Esophagus muscularis mucosa (tissue), 4 donors: ENCODE measurements around the gene ANKRD13B. TPM values are rescaled to one million over a fixed set of nuclear protein-coding genes. Genes with fewer than 3 reads are reported as not detected.

Experiments
- DNase-seq: peaks from one replicate; pipeline ENCODE4 v3.0.0-alpha.2; 2017; ENCODE audit errors: extremely low spot score
- H3K27ac ChIP-seq, 4 donors: fragments of 200-600 bp; sonication (generic); replicated peaks in 1 of 4; 1 replicate in 3 of 4; 2 replicates in 1 of 4; pipeline ENCODE4 v1.5.1; 2016 to 2019; ENCODE audit warnings: mild to moderate bottlenecking in 1 of 4
- H3K27me3 ChIP-seq, 4 donors: fragments of 200-600 bp; sonication (generic); one replicate each; pipeline versions ENCODE4 v1.5.1 to v1.6.0; 2016 to 2019
- H3K36me3 ChIP-seq, 4 donors: fragments of 200-600 bp; sonication (generic); one replicate each; pipeline ENCODE4 v1.5.1; 2016 to 2019
- H3K4me1 ChIP-seq, 4 donors: fragments of 200-600 bp; sonication (generic); one replicate each; pipeline ENCODE4 v1.5.1; 2016 to 2019
- H3K4me3 ChIP-seq, 4 donors: fragments of 200-600 bp; sonication (generic); 1 replicate in 2 of 4; 2 replicates in 2 of 4; pipeline ENCODE4 v1.5.1; 2016 to 2019; ENCODE audit warnings: mild to moderate bottlenecking in 4 of 4, moderate library complexity in 1 of 4
- H3K9me3 ChIP-seq, 4 donors: fragments of 200-600 bp; sonication (generic); 1 replicate in 3 of 4; 2 replicates in 1 of 4; pipeline ENCODE4 v1.5.1; 2016 to 2019
- EP300 ChIP-seq: sonication (generic); formaldehyde crosslinking; IDR thresholded peaks from one replicate; pipeline ENCODE4 v1.6.1; 2017; ENCODE audit warnings: antibody characterized with exemption
- POLR2A ChIP-seq: fragments of 450-650 bp; IDR thresholded peaks from one replicate; pipeline ENCODE4 v1.6.1; 2017; ENCODE audit warnings: antibody characterized with exemption, moderate library complexity, mild to moderate bottlenecking, low read depth
- POLR2AphosphoS5 ChIP-seq, 2 donors: sonication (generic); formaldehyde crosslinking; IDR thresholded peaks; one replicate each; pipeline ENCODE4 v1.6.1; 2017; ENCODE audit warnings: antibody characterized with exemption in 2 of 2
- WGBS: methylation state at CpG from one replicate; pipeline ENCODE4 v1.1.5; 2018; 5-methylcytosine and 5-hydroxymethylcytosine counted together
- intact Hi-C: fragments of 100-400 bp; cut with DNase I; formaldehyde crosslinking; loops from one replicate; pipeline ENCODE4 v1.15.1; 2023
- total RNA-seq, 4 donors: library from RNA; depleted of rRNA; stranded (reverse); fragments of >200 nt; gene quantifications; one replicate each; pipeline versions ENCODE4 v1.1.0 to v1.2.1, GENCODE V29; 2016
- TF ChIP-seq, protein P1 (sequence below), 3 experiments: fragments of 200-600 bp in 2 of 3; fragments of 450-650 bp in 1 of 3; sonication (generic) in 2 of 3; IDR thresholded peaks; one replicate each; pipeline ENCODE4 v1.5.1; 2017 to 2019; ENCODE audit warnings: antibody characterized with exemption in 3 of 3, mild to moderate bottlenecking in 2 of 3, moderate library complexity in 1 of 3

The ANKRD13B gene
- total RNA-seq, 4 donors from 2014 or later = 8.0 to 16.1 (median 13.4) TPM

DNA sequence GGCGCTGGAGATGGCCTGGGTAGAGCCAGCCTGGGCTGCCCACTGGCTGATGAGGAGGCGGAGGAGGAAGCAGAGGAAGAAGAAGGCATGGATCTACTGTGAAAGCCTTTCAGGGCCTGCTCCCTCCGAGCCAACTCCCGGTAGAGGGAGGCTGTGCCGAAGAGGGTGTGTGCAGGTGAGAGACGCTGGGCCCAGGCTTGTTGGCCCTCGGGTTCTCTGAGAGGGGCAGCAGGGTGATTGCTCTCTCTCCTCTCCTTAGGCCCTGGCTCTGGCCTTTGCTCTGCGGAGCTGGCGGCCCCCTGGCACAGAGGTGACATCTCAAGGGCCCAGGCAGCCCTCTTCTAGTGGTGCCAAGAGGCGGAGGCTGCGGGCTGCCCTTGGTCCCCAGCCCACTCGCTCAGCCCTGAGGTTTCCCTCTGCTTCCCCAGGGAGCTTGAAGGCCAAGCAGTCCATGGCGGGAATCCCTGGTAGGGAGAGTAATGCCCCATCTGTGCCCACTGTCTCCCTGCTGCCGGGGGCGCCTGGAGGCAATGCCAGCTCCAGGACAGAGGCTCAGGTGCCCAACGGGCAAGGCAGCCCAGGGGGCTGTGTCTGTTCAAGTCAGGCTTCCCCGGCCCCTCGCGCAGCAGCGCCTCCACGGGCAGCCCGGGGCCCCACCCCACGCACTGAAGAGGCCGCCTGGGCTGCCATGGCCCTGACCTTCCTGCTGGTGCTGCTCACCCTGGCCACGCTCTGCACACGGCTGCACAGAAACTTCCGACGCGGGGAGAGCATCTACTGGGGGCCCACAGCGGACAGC is 20.9 kb upstream of the ANKRD13B start:
- Histone ChIP-seq H3K9me3 (no peaks in the 10 kb centered on the region), H3K4me1 (peaks cover 26 to 56% (median 47%) of the 10 kb centered on the region in 4 donors), H3K27ac (peak overlapping the region; percentile 57 to 66 (median 63)), H3K27me3 (no peaks in the 10 kb centered on the region), H3K4me3 (peak overlapping the region; percentile 48 to 59 (median 50)), H3K36me3 (peaks cover 31 to 54% (median 36%) of the 10 kb centered on the region in 4 donors)
- no peak for DNase-seq
- intact Hi-C loops = no loop called here
- TF ChIP-seq, protein P1, sequence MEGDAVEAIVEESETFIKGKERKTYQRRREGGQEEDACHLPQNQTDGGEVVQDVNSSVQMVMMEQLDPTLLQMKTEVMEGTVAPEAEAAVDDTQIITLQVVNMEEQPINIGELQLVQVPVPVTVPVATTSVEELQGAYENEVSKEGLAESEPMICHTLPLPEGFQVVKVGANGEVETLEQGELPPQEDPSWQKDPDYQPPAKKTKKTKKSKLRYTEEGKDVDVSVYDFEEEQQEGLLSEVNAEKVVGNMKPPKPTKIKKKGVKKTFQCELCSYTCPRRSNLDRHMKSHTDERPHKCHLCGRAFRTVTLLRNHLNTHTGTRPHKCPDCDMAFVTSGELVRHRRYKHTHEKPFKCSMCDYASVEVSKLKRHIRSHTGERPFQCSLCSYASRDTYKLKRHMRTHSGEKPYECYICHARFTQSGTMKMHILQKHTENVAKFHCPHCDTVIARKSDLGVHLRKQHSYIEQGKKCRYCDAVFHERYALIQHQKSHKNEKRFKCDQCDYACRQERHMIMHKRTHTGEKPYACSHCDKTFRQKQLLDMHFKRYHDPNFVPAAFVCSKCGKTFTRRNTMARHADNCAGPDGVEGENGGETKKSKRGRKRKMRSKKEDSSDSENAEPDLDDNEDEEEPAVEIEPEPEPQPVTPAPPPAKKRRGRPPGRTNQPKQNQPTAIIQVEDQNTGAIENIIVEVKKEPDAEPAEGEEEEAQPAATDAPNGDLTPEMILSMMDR (IDR thresholded peaks at IDR 0.05) = no peak
- TF ChIP-seq EP300 (no peak), POLR2AphosphoS5 (IDR thresholded peaks at IDR 0.05) (no peak), POLR2A (no peak)
- 84% methylated on average over 7 of the region's 30 CpGs for WGBS

DNA sequence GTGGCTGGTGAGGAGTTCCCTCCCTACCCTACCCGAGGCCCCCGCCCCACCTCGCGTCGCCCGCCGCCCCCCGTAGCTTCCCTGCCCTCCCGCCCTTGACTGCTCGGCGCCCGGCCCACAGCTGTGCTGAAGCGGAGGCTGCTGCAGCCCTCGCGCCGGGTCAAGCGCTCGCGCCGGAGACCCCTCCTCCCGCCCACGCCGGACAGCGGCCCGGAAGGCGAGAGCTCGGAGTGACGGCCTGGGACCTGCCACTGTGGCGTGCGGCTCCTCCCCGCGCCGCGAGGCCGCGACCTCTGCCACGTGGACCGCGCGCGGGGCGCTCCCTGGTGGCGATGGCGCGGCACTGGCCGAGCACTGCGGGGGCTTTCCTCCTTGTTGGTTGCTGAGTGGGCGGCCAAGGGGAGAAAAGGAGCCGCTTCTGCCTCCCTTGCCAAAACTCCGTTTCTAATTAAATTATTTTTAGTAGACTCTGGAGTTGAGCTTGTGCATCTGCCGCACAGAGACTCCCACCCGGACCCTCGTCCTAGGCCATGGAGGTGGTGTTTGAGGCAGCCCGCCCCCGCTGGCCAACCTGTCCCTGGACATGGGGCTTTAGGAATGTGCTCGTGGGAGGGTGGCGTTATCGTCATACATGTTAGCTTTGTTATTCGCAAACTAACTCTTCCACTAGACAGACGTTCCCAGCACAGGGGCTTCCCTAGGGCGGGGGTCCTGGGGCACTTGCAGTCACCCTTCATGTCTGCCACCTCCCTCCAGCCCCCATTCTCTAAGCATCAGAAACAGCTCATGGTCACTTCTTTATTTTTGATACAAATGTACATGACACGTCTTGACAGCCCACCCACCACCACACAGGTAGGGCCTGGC is 20.0 kb upstream of the ANKRD13B start:
- WGBS = 20% methylated on average over 34 of the region's 62 CpGs
- peaks cover 30 to 57% (median 53%) of the 10 kb centered on the region in 4 donors for H3K4me1 ChIP-seq
- TF ChIP-seq POLR2AphosphoS5 (IDR thresholded peaks at IDR 0.05) (peak; percentile 23 to 38), EP300 (no peak), POLR2A (no peak)
- TF ChIP-seq, protein P1 (IDR thresholded peaks at IDR 0.05) = peak; percentile 80 to 90 (median 84)
- no peaks in the 10 kb centered on the region for H3K9me3 ChIP-seq
- peaks cover 35 to 63% (median 45%) of the 10 kb centered on the region in 4 donors for H3K36me3 ChIP-seq
- no peak for DNase-seq
- intact Hi-C loops = no loop called here
- peak overlapping the region; percentile 48 to 59 (median 50) for H3K4me3 ChIP-seq
- H3K27me3 ChIP-seq = no peaks in the 10 kb centered on the region
- peak overlapping the region; percentile 57 to 66 (median 63) for H3K27ac ChIP-seq

DNA sequence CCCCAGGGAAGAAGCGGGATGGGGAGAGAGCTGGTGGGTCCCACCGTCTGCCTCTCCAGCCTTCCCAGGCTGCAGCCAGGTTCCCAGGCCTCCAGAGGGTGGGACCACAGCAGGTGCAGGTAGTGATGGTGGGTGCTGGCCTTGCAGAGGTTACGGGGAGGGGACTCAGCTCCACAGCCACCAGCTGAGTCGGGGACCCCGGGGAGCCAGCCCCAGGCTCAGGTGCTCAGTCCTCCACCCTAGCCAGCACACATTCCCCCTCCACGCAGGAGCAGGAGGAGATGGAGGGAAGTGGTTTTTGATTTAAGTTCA is 19.4 kb upstream of the ANKRD13B start:
- Histone ChIP-seq H3K4me3 (no peak overlapping the region), H3K27me3 (no peaks in the 10 kb centered on the region), H3K9me3 (no peaks in the 10 kb centered on the region), H3K36me3 (peaks cover 35 to 69% (median 50%) of the 10 kb centered on the region in 4 donors), H3K4me1 (peaks cover 32 to 63% (median 58%) of the 10 kb centered on the region in 4 donors), H3K27ac (no peak overlapping the region)
- TF ChIP-seq POLR2AphosphoS5 (IDR thresholded peaks at IDR 0.05) (no peak), POLR2A (no peak), EP300 (no peak)
- TF ChIP-seq, protein P1 (IDR thresholded peaks at IDR 0.05) = no peak
- intact Hi-C loops = no loop called here
- no peak for DNase-seq
- 82% methylated on average over 4 of the region's 6 CpGs for WGBS

DNA sequence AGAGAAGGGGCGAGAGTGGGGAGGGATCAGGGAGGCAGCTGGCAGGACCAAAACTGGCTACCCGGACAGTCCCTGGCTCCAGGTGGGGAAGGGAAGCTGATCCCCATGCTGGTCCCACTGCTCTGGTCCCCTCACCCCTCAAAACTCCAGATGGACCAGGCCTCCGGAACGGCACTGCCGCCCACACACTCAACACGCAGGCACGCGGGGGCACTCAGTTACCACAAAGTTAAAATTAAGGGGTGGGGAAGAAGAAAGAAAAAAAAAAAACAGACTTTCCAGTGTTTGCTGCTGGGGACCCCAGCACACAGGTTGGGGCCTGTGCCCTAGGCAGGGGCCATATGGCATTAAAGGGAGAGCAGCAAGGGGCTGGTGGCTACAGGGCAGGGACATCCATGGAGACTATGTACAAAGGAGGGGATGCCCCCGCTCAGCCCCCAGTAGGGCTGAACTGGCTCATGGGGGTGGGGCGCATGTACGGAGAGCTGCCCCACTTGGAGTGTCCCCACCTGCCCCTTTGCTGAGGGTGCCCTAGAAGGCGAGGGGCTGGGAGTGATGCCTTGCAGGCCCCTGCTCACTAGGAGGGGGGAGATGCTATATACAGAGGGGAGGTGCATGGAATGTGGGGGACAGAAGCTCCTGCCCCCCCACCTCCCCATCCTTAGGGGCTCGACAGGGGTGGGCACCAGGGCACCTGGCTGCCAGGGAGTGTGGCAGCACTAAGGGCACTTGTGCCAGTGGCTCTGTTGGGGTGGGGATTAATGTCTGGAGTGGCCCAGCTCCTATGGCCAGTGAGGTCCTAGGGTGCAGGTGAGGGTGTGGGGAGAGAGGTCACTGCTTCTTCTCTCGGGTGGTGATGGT is 18.8 kb upstream of the ANKRD13B start:
- no peak overlapping the region for H3K27ac ChIP-seq
- WGBS = 90% methylated on average over 14 of the region's 14 CpGs
- peaks cover 29 to 59% (median 55%) of the 10 kb centered on the region in 4 donors for H3K4me1 ChIP-seq
- intact Hi-C loops = no loop called here
- H3K27me3 ChIP-seq = no peaks in the 10 kb centered on the region
- DNase-seq = no peak
- H3K36me3 ChIP-seq = peaks cover 35 to 74% (median 56%) of the 10 kb centered on the region in 4 donors
- no peaks in the 10 kb centered on the region for H3K9me3 ChIP-seq
- no peak for TF ChIP-seq POLR2A
- no peak for TF ChIP-seq EP300
- TF ChIP-seq, protein P1 (IDR thresholded peaks at IDR 0.05) = no peak
- no peak for TF ChIP-seq POLR2AphosphoS5 (IDR thresholded peaks at IDR 0.05)
- H3K4me3 ChIP-seq = no peak overlapping the region
